ENCODE results near the gene PYGO2. TPM values are rescaled to one million over a fixed set of nuclear protein-coding genes. Genes with fewer than 3 reads are reported as not detected.

PYGO2 gene
- total RNA-seq, 1 donor from 2014 or later, result 29.2 TPM

DNA sequence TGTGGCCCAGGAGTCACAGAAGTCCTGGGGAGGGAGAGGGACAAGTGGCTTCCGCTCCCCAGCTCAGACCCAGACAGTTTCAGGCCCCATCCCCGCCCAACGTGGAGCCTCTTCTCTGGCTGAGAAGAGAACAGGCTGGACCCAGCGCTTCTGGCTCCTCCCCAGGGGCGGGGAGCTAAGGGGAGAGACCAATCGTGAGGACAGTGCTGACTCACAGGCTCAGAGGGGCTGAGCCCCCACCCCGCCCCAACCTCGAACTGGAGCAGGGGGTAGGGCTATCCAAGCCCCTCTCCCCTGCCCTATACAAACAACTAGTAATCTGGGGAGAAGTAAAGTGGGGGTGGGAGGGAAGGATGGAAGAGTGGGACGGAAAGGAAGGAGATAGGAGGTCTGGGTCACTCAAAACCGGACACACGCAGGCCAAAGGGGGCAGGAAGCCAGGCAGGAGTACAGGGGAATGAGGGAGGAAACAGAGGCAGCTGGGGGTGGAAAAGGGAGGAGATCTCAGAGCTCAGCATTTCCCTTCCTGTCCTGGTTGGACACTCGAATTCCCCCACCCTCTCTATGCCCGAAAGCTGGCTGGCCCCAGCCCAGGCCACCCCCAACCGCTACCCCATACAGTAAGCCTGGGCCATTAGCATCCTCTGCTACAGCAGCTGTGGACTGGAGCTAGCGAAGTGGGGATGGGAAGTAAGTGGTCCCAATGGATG is 9.2 kb upstream of the PYGO2 start, which contains the start of gene SHC1:
TSS of gene SHC1 (minus strand) at position 117 of the 710 bp plus-strand sequence. CDS start 221 bp downstream, outside the sequence.
- H3K27me3 Mint-ChIP-seq (ENCODE audit: unreplicated experiment), result no peaks in the 10 kb centered on the region
- DNase-seq (ENCODE audit: extremely low spot score, unreplicated experiment), result peak; percentile 96
- TF ChIP-seq, protein P1, sequence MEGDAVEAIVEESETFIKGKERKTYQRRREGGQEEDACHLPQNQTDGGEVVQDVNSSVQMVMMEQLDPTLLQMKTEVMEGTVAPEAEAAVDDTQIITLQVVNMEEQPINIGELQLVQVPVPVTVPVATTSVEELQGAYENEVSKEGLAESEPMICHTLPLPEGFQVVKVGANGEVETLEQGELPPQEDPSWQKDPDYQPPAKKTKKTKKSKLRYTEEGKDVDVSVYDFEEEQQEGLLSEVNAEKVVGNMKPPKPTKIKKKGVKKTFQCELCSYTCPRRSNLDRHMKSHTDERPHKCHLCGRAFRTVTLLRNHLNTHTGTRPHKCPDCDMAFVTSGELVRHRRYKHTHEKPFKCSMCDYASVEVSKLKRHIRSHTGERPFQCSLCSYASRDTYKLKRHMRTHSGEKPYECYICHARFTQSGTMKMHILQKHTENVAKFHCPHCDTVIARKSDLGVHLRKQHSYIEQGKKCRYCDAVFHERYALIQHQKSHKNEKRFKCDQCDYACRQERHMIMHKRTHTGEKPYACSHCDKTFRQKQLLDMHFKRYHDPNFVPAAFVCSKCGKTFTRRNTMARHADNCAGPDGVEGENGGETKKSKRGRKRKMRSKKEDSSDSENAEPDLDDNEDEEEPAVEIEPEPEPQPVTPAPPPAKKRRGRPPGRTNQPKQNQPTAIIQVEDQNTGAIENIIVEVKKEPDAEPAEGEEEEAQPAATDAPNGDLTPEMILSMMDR (IDR thresholded peaks at IDR 0.05), result no peak
- H3K27ac Mint-ChIP-seq (ENCODE audit: unreplicated experiment), result no peak within 1 kb of the TSS
- H3K36me3 Mint-ChIP-seq (ENCODE audit: unreplicated experiment), result peaks cover 8% of the 10 kb centered on the region
- no peak within 1 kb of the TSS for H3K4me3 Mint-ChIP-seq (ENCODE audit: unreplicated experiment)
- peaks cover 45% of the 10 kb centered on the region for H3K4me1 Mint-ChIP-seq (ENCODE audit: unreplicated experiment)
- no peaks in the 10 kb centered on the region for H3K9me3 Mint-ChIP-seq (ENCODE audit: unreplicated experiment)

DNA sequence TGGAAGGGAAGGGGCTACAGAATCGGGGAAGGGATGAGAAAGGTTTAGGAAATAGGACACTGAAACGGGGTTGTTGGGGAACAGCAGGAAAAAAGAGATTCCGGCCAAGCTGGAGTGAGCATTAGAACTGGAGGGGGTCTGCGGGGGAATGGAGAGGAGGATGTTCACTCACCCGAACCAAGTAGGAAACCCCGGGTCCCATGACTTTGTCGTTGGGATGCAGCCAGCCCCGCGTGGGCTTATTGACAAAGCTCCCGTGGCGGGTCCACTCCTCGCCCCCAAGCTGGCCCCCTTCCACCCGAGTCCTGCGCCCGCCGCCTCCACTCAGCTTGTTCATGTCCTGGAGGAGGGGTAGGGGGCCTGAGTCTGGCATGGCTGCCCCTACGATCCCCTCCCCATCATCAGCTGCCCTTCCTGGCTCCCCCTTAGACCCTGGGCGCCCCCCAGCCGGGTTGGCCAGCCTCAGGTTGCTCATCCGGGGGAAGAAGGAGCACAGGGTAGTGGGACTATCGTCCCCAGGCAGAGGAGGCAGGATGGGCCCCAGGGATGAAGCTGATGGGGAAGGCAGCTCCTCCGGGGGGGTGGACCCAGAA is 8.4 kb upstream of the PYGO2 start:
- Mint-ChIP-seq H3K4me3 (ENCODE audit: unreplicated experiment) (no peak overlapping the region), H3K27ac (ENCODE audit: unreplicated experiment) (no peak overlapping the region), H3K27me3 (ENCODE audit: unreplicated experiment) (no peaks in the 10 kb centered on the region), H3K36me3 (ENCODE audit: unreplicated experiment) (peaks cover 13% of the 10 kb centered on the region), H3K9me3 (ENCODE audit: unreplicated experiment) (no peaks in the 10 kb centered on the region), H3K4me1 (ENCODE audit: unreplicated experiment) (peaks cover 47% of the 10 kb centered on the region)
- no peak for DNase-seq (ENCODE audit: extremely low spot score, unreplicated experiment)
- TF ChIP-seq, protein P1 (IDR thresholded peaks at IDR 0.05), result no peak

DNA sequence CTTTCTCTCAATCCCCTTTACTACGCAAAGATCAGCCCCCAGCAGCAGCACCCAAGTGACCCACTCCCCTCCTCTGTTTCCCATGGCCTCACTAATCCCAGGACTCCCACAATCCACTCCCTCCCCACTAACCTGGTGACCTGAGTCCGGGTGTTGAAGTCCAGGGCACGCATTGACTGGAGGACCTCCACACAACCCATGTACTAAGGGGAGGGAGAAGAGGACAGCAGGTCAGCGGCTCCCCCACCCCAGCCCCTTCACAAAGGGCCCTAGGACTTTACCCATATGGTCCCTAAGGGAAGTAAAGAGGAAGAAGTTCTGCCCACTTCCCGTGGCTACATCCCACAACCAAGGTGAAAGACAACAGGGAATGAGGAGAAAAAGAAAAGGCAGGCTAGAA is 7.7 kb upstream of the PYGO2 start:
- H3K4me3 Mint-ChIP-seq (ENCODE audit: unreplicated experiment), result no peak overlapping the region
- H3K27ac Mint-ChIP-seq (ENCODE audit: unreplicated experiment), result no peak overlapping the region
- no peak for DNase-seq (ENCODE audit: extremely low spot score, unreplicated experiment)
- H3K4me1 Mint-ChIP-seq (ENCODE audit: unreplicated experiment), result peaks cover 47% of the 10 kb centered on the region
- no peaks in the 10 kb centered on the region for H3K9me3 Mint-ChIP-seq (ENCODE audit: unreplicated experiment)
- no peaks in the 10 kb centered on the region for H3K27me3 Mint-ChIP-seq (ENCODE audit: unreplicated experiment)
- H3K36me3 Mint-ChIP-seq (ENCODE audit: unreplicated experiment), result peaks cover 16% of the 10 kb centered on the region
- TF ChIP-seq, protein P1 (IDR thresholded peaks at IDR 0.05), result no peak

DNA sequence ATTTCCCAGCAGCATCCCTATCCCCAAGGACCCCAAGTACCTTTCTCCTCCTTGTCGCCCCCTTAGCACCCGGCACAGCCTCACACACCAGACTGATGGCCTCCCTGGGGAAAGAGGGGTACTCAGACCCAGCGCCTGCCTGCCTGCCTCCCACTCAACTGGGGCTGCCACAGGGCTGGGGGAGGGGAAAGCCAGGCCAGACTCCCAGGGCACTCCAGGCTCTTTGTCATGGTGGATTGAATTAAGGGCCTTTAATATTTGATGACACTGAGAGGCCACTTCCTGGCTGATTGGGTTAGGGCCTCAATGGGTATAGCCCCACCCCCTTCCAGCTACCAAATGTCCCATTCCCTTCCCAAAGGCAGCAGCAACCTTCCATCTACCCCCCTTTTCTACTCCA is 7.1 kb upstream of the PYGO2 start:
- no peak for DNase-seq (ENCODE audit: extremely low spot score, unreplicated experiment)
- Mint-ChIP-seq H3K27ac (ENCODE audit: unreplicated experiment) (no peak overlapping the region), H3K27me3 (ENCODE audit: unreplicated experiment) (no peaks in the 10 kb centered on the region), H3K4me1 (ENCODE audit: unreplicated experiment) (peaks cover 49% of the 10 kb centered on the region), H3K36me3 (ENCODE audit: unreplicated experiment) (peaks cover 20% of the 10 kb centered on the region), H3K9me3 (ENCODE audit: unreplicated experiment) (no peaks in the 10 kb centered on the region), H3K4me3 (ENCODE audit: unreplicated experiment) (no peak overlapping the region)
- TF ChIP-seq, protein P1 (IDR thresholded peaks at IDR 0.05), result no peak

DNA sequence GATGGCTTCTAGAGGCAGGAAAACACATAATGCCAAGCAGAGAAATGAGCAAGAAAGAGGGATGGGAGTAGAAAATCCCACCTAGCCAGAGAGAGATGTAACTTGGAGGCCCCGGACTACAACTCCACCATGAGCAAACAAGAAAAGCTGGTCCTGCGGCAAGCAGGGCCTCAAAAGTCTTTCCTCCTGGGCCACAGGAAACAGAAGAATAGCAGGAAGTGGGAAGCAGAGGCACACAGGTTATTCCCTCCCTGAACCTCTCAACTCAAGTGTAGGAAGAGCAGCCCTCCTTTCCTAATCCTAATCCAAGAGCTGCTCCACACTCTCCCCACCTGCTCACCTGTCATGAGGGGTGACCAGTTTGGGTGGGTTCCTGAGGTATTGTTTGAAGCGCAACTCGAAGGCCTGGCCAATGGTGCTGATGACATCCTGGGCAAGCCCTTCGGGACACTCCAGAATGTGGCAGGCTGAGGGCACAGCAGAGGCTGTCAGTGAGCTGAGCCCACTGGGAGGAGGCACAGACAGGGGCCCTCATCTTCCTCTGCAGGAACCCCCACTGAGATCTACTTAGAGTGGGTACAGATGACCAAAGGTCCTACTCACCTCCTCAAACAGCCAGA is 5.9 kb upstream of the PYGO2 start:
- Mint-ChIP-seq H3K4me1 (ENCODE audit: unreplicated experiment) (peaks cover 51% of the 10 kb centered on the region), H3K4me3 (ENCODE audit: unreplicated experiment) (no peak overlapping the region), H3K36me3 (ENCODE audit: unreplicated experiment) (peaks cover 21% of the 10 kb centered on the region), H3K27ac (ENCODE audit: unreplicated experiment) (no peak overlapping the region), H3K9me3 (ENCODE audit: unreplicated experiment) (no peaks in the 10 kb centered on the region), H3K27me3 (ENCODE audit: unreplicated experiment) (no peaks in the 10 kb centered on the region)
- no peak for DNase-seq (ENCODE audit: extremely low spot score, unreplicated experiment)
- TF ChIP-seq, protein P1 (IDR thresholded peaks at IDR 0.05), result no peak
